Lower leg skin (tissue), 4 donors: ENCODE measurements around the gene SLC52A1. TPM values are rescaled to one million over a fixed set of nuclear protein-coding genes. Genes with fewer than 3 reads are reported as not detected.

ENCODE experiments used
- DNase-seq, 2 donors: peaks; one replicate each; pipeline ENCODE4 v3.0.0-alpha.2; 2019; ENCODE audit warnings: low spot score in 2 of 2
- H3K4me3 ChIP-seq: fragments of 200-600 bp; sonication (generic); 2 replicates; pipeline ENCODE4 v1.5.1; 2017; ENCODE audit warnings: mild to moderate bottlenecking, low read depth; ENCODE audit not compliant: poor library complexity, severe bottlenecking
- POLR2A ChIP-seq, 2 donors: fragments of 450-650 bp; IDR thresholded peaks; one replicate each; pipeline ENCODE4 v1.6.1; 2016 to 2017; ENCODE audit warnings: antibody characterized with exemption in 2 of 2, mild to moderate bottlenecking in 1 of 2, moderate library complexity in 1 of 2
- WGBS, 2 donors: methylation state at CpG; one replicate each; pipeline ENCODE4 v1.1.5; 2018; 5-methylcytosine and 5-hydroxymethylcytosine counted together
- intact Hi-C: fragments of 100-400 bp; cut with DNase I; formaldehyde crosslinking; loops from one replicate; pipeline ENCODE4 v1.15.0; 2023; ENCODE audit warnings: low total_unique reads
- total RNA-seq, 4 donors: library from RNA; depleted of rRNA; stranded (reverse); fragments of >200 nt; gene quantifications; one replicate each; pipeline ENCODE4 v1.1.0, GENCODE V29; 2016
- TF ChIP-seq, protein P1 (sequence below), 3 donors: fragments of 450-650 bp; IDR thresholded peaks; one replicate each; pipeline ENCODE4 v1.5.1; 2016; ENCODE audit warnings: antibody characterized with exemption in 3 of 3, mild to moderate bottlenecking in 3 of 3, moderate library complexity in 2 of 3

SLC52A1 gene
- total RNA-seq, 4 donors from 2014 or later, result 3.3 to 16.1 (median 4.8) TPM

DNA sequence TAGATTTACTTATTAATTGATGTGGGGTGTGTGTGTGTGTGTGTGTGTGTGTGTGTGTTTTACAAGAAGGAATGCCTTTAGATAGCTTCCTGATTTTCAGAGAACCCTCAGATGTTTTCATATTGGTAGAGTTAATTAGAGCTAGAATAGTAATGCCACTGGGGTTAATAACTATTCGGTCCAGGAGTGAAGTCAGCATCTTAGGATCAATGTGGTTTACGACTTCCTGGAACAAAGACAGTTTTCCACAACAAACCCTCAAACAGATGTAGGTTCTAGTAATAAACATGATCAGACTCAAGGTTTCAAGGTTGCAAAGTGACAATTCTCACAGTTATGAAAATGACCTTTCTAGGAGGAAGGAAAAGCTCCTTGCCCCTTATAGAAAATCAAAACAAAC lies 12.2 kb upstream of the SLC52A1 start:
- no peak for DNase-seq
- intact Hi-C loops, result no loop called here
- 15 to 16% methylated on average over 2 of the region's 2 CpGs for WGBS, 2 donors
- H3K4me3 ChIP-seq, result no peak overlapping the region
- TF ChIP-seq, protein P1, sequence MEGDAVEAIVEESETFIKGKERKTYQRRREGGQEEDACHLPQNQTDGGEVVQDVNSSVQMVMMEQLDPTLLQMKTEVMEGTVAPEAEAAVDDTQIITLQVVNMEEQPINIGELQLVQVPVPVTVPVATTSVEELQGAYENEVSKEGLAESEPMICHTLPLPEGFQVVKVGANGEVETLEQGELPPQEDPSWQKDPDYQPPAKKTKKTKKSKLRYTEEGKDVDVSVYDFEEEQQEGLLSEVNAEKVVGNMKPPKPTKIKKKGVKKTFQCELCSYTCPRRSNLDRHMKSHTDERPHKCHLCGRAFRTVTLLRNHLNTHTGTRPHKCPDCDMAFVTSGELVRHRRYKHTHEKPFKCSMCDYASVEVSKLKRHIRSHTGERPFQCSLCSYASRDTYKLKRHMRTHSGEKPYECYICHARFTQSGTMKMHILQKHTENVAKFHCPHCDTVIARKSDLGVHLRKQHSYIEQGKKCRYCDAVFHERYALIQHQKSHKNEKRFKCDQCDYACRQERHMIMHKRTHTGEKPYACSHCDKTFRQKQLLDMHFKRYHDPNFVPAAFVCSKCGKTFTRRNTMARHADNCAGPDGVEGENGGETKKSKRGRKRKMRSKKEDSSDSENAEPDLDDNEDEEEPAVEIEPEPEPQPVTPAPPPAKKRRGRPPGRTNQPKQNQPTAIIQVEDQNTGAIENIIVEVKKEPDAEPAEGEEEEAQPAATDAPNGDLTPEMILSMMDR (IDR thresholded peaks at IDR 0.05), result no peak
- no peak for TF ChIP-seq POLR2A (IDR thresholded peaks at IDR 0.05)

DNA sequence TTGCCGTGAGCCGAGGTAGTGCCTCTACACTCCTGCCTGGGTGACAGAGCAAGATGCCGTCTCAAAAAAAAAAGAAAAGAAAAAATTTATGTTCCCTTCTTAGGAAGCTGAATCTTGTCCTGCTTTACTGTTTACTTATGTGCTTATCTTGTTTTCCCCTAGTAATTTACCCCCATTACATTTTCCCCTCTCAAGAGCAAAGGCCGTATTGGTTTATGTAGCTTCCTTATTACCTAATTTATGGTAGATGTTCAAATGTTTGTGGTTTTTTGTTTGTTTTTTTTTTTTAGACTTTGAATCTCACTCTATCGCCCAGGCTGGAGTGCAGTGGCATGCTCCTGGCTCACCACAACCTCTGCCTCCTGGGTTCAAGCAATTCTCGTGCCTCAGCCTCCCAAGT lies 10.3 kb upstream of the SLC52A1 start:
- 84 to 86% methylated on average over 6 of the region's 6 CpGs for WGBS, 2 donors
- intact Hi-C loops, result no loop called here
- TF ChIP-seq, protein P1 (IDR thresholded peaks at IDR 0.05), result no peak
- no peak for TF ChIP-seq POLR2A (IDR thresholded peaks at IDR 0.05)
- H3K4me3 ChIP-seq, result no peak overlapping the region
- DNase-seq, result no peak

DNA sequence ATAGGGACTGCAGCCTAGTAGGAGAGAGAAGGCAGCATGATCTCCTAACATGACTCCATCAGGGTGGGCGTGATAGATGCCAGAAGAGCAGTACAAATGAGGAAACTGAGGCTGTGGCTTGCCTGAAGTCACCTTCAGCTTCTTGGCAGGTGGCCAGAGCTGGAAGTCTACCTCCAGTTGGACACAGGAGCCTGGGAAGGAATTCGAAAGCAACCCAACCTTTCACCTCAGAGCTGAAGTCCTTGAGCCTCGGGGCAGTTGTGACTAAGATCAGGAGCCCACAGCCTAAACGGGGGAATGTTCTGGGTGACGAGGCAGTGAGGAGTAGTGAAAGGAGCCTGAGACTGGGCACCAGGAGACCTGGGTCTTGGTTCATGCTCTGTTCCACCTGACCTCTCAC lies 9.4 kb upstream of the SLC52A1 start:
- TF ChIP-seq POLR2A (IDR thresholded peaks at IDR 0.05), result no peak
- TF ChIP-seq, protein P1 (IDR thresholded peaks at IDR 0.05), result no peak
- intact Hi-C loops, result no loop called here
- no peak overlapping the region for H3K4me3 ChIP-seq
- no peak for DNase-seq
- WGBS, 2 donors, result 80 to 90% methylated on average over 5 of the region's 5 CpGs

DNA sequence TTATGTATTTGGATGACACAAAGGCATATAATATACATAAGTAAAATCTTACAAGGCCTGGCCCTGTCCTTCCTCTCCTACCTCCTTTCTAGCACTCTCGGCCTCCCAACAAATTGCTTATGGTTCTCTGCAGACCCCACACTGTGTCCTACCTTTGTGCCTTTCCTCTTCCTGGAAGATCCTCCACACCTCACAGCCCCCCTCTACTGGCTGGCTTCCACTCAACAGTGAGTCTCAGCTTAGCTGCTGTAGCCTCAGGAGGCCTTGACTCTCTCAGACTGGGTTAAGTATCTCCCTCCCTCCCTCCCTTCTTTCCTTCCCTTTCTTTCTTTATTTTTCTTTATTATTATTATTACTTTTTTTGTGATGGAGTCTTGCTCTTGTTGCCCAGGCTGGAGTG lies 8.3 kb upstream of the SLC52A1 start:
- TF ChIP-seq, protein P1 (IDR thresholded peaks at IDR 0.05), result no peak
- TF ChIP-seq POLR2A (IDR thresholded peaks at IDR 0.05), result no peak
- WGBS, 2 donors, result 100% methylated on average over 1 of the region's 1 CpG
- intact Hi-C loops, result no loop called here
- no peak overlapping the region for H3K4me3 ChIP-seq
- no peak for DNase-seq

DNA sequence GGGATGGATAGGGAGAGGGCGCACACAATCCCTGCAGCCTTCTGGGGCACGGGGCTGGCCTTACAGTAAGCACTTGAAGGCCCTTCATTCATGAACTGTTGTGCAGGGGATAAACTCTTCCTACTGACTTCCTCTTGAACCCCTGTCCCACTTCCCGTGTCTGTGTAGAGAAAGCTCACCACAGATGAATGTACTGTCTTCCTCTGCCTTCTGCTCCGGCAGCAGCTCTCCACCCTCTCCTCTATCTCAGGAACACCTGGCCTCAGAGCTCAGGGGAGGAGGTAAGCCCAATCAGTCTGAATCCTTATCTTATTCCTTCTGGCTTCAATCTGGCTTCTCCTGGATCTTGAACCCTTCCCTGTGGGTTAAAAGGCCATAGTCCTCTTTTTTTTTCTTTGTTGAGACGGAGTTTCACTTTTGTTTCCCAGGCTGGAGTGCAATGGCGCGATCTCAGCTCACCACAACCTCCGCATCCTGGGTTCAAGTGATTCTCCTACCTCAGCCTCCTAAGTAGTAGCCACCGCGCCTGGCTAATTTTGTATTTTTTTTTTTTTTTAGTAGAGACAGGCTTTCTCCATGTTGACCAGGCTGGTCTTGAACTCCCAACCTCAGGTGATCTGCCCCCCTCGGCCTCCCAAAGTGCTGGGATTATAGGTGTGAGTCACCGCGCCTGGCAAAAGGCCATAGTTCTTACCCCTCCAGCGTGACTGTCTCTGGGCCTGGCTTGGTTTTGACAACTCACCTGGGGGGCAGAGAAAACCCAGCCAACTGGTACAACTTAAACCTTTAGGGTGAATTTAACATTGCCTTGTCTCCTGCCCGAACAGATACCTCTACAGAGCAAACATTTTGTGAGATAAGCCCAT lies 7.2 kb upstream of the SLC52A1 start:
- H3K4me3 ChIP-seq, result no peak overlapping the region

More for the DNA sequence above, 7.2 kb upstream of the SLC52A1 start:
- TF ChIP-seq POLR2A (IDR thresholded peaks at IDR 0.05), result no peak
- TF ChIP-seq, protein P1 (IDR thresholded peaks at IDR 0.05), result no peak
- 76% methylated on average over 15 of the region's 15 CpGs for WGBS, 2 donors
- intact Hi-C loops, result no loop called here
- no peak for DNase-seq
